HG02588 (cell line): ENCODE results near the gene RPL31.

Source experiments
- ATAC-seq: cut with Tn5 transposase; IDR thresholded peaks from one replicate; pipeline ENCODE4 v1.9.1; 2021; ENCODE audit warnings: mild to moderate bottlenecking, moderate library complexity; ENCODE audit not compliant: unreplicated experiment

RPL31 gene

GRCh38 chr2:100992262-100992661 is 9.8 kb upstream of the RPL31 start:
- no peak for ATAC-seq

- ATAC-seq = no peak
These were observed 8.8 kb upstream of the RPL31 start for GRCh38 chr2:100993294-100993693.

- ATAC-seq = no peak
These were observed 6.6 kb upstream of the RPL31 start for GRCh38 chr2:100995309-100996075.

GRCh38 chr2:100997509-100998234 is 4.4 kb upstream of the RPL31 start:
- no peak for ATAC-seq

- ATAC-seq = no peak
These were observed 3.9 kb upstream of the RPL31 start for GRCh38 chr2:100998235-100998573.

GRCh38 chr2:100999995-101000394 is 2.1 kb upstream of the RPL31 start:
- no peak for ATAC-seq

GRCh38 chr2:101002562-101003277 is 631 bp downstream of the RPL31 start:
- ATAC-seq = no peak

- ATAC-seq = no peak
These were observed 1.2 kb downstream of the RPL31 start for GRCh38 chr2:101003278-101003775.

- no peak for ATAC-seq
These were observed 2.7 kb downstream of the RPL31 start for GRCh38 chr2:101004620-101005325.

GRCh38 chr2:101006065-101006715 is 4.1 kb downstream of the RPL31 start:
- no peak for ATAC-seq

GRCh38 chr2:101007415-101008345 is 5.6 kb downstream of the RPL31 start:
- ATAC-seq = no peak

GRCh38 chr2:101011152-101011551 is 9.1 kb downstream of the RPL31 start:
- no peak for ATAC-seq

GRCh38 chr2:101012054-101012705 is 10.1 kb downstream of the RPL31 start:
- ATAC-seq = peak; percentile 90

GRCh38 chr2:101012706-101013181 is 10.7 kb downstream of the RPL31 start:
- ATAC-seq = no peak

GRCh38 chr2:101014264-101014857 is 12.3 kb downstream of the RPL31 start:
- ATAC-seq = no peak

GRCh38 chr2:101017371-101017770 is 15.3 kb downstream of the RPL31 start:
- ATAC-seq = no peak

- ATAC-seq = no peak
These were observed 16.8 kb downstream of the RPL31 start for GRCh38 chr2:101018934-101019333.

GRCh38 chr2:101022221-101022620 is 20.1 kb downstream of the RPL31 start:
- no peak for ATAC-seq
